ENCODE results near the gene FOXL3.

FOXL3 gene

DNA sequence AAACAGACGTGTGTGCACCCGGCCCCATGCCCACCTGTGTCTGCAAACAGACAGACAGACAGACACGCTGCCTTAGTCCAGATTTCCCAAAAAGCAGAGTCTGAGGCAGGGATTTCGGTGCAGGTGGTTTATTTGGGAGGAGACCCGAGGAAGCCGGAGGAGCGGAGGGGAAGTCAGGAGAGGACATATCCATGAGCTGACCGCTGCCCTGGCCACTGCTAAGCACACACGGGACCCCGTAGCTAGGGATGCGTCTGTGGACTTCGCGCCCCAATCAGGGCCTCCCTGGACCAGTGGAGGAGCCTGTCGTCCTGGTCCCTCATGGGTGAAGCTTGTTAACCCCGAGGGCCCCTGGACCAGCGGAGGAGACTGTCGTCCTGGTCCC, 47.6 kb downstream of the FOXL3 start:
- DNase-seq (ENCODE audit: low spot score), result no peak
- in situ Hi-C loops (cut with MboI; ENCODE audit: low pct_unique_long_range_greater_than_20kb, low sequenced_read_pairs, unreplicated experiment), result no loop called here
- no peak for TF ChIP-seq CTCF (IDR thresholded peaks at IDR 0.05; ENCODE audit: extremely low read depth, insufficient read depth, missing control alignments)

DNA sequence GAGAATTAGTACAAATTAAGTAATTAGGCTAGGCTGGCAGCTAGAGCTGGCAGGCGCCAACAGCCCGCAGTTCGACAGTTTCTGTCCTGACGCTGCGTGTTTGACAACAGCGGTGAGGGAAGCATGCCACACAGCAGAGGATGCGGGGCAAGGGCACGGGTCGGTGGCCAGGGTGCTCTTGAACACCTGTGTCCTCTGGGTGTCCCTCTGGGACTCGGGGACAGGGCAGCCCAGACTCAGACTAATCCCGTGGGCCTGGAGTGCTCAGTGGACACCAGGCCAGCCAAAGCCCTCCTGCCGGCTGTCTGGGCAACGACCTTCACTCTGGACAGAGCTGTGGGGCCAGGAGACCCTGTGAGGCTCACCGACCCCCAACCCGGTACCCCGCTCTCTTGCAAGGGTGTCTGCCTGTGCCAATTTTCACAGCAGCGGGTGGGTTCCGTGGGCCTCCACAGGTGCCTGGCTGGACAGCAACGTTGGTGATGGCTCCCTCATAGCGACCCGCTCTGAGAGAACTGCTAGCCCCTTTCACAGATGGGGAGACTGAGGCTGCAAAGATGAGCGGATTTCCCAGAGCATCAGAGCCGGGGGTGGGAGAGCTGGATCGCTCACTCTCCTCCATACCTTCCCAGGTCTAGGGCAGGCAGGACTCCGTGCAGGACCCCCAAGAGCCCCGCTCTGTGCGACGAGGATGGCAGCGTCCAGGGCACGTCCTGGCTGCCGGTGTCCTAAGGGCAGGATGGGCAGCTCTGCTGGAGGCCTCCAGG, 48.5 kb downstream of the FOXL3 start:
- in situ Hi-C loops (cut with MboI; ENCODE audit: low pct_unique_long_range_greater_than_20kb, low sequenced_read_pairs, unreplicated experiment), result no loop called here
- DNase-seq (ENCODE audit: low spot score), result no peak
- TF ChIP-seq CTCF (IDR thresholded peaks at IDR 0.05; ENCODE audit: extremely low read depth, insufficient read depth, missing control alignments), result no peak

- no peak for TF ChIP-seq CTCF (IDR thresholded peaks at IDR 0.05; ENCODE audit: extremely low read depth, insufficient read depth, missing control alignments)
- no peak for DNase-seq (ENCODE audit: low spot score)
- in situ Hi-C loops (cut with MboI; ENCODE audit: low pct_unique_long_range_greater_than_20kb, low sequenced_read_pairs, unreplicated experiment), result no loop called here
Observed at GRCh38 chr7:339062-339342, 49.0 kb downstream of the FOXL3 start.

- in situ Hi-C loops (cut with MboI; ENCODE audit: low pct_unique_long_range_greater_than_20kb, low sequenced_read_pairs, unreplicated experiment), result no loop called here
- no peak for TF ChIP-seq CTCF (IDR thresholded peaks at IDR 0.05; ENCODE audit: extremely low read depth, insufficient read depth, missing control alignments)
- DNase-seq (ENCODE audit: low spot score), result no peak
Observed at GRCh38 chr7:339696-340095, 49.7 kb downstream of the FOXL3 start.

DNA sequence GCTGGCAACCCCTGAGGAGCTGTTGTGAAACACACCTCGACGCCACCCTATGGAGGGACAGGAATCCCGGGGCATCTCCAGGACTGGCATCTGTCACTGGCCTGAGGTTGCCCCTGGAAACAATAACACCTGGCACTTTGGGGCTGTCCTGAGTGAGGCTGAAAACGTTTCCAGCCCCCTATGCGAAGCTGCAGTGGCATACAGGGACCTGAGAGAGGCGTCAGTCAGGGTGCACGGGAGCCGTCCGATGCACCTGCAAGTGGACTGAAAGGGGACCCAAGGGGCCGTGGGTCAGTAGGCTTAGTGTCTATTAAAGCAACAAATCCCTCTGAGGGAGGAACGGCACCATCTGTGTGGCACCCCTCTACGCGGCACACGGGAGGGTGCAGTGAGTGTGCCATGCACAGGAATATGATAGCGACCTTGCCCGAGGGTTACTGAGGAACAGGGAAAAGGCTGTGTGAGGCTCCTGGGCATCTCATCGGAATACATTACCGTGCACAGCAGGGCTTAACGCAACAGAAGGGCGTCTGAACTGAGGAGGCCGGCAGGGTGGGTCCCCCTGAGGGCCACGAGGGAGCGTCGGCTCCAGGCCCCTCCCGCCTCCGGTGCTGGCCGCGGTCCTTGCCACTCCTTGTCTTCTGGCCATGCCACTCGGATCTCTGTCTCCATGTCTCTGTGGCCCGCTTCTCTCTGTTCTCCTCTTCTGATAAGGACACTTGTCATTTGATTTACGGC, 50.4 kb downstream of the FOXL3 start:
- DNase-seq (ENCODE audit: low spot score), result no peak
- in situ Hi-C loops (cut with MboI; ENCODE audit: low pct_unique_long_range_greater_than_20kb, low sequenced_read_pairs, unreplicated experiment), result no loop called here
- no peak for TF ChIP-seq CTCF (IDR thresholded peaks at IDR 0.05; ENCODE audit: extremely low read depth, insufficient read depth, missing control alignments)
